Measurements from ENCODE around the gene HIGD1A. TPM values are rescaled to one million over a fixed set of nuclear protein-coding genes. Genes with fewer than 3 reads are reported as not detected.

The HIGD1A gene
- total RNA-seq, 1 experiment from 2014 or later: 154 TPM

DNA sequence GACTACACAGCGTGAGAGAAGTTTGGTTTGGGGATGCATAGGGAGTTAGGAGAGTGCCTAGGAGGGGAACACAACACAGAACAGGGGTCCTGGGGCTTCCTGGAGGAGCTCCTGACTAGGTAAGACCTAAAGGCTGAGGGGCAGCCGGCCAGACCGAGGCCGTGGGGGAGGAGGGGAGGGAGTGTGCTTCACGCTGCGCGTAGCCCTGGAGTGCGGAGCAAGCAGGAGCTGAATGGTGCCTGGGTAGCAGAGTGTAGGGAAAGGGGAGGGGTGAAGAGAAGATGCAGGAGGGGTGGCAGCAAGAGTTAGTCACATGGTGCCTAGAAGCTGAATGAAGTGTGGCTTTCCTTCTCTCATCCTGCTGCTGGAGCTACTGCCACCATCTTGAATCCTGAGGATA is 69.3 kb downstream of the HIGD1A start:
- H3K9ac ChIP-seq (ENCODE audit: low read length): no peak overlapping the region
- POLR2A ChIA-PET (ENCODE audit: unreplicated experiment): no interaction called here
- no peak overlapping the region for H2AFZ ChIP-seq (ENCODE audit: low read length)
- BruUV-seq (replicated peaks): no TSS peak
- no peak overlapping the region for H3K4me2 ChIP-seq (ENCODE audit: low read length)
- H3K9me2 ChIP-seq (replicated peaks; ENCODE audit: low read length): no peaks in the 10 kb centered on the region
- H3K36me3 ChIP-seq (ENCODE audit: low read depth, low read length): no peaks in the 10 kb centered on the region
- CTCF ChIA-PET: no interaction called here
- no peaks in the 10 kb centered on the region for H3F3A ChIP-seq (ENCODE audit: low read length, unreplicated experiment)
- H3K79me2 ChIP-seq (ENCODE audit: low read length): no peaks in the 10 kb centered on the region
- intact Hi-C loops (cut with micrococcal nuclease): no loop called here
- DNase-seq (no peak), ATAC-seq (no peak)
- no peaks in the 10 kb centered on the region for H3K9me3 ChIP-seq (ENCODE audit: low read length)
- no peaks in the 10 kb centered on the region for H4K20me1 ChIP-seq (ENCODE audit: low read length)
- H3K4me1 ChIP-seq (ENCODE audit: insufficient read depth, low read length): no peaks in the 10 kb centered on the region
- H3K27ac ChIP-seq (ENCODE audit: low read length): no peak overlapping the region
- H3K4me3 ChIP-seq (ENCODE audit: low read length): no peak overlapping the region
- H3K27me3 ChIP-seq (ENCODE audit: low read length): no peaks in the 10 kb centered on the region
- TF ChIP-seq EZH2phosphoT487 (IDR thresholded peaks at IDR 0.05; ENCODE audit: borderline replicate concordance, low read length) (no peak), EZH2 (IDR thresholded peaks at IDR 0.05; ENCODE audit: low read length, unreplicated experiment) (no peak)
- TF ChIP-seq, protein P1, sequence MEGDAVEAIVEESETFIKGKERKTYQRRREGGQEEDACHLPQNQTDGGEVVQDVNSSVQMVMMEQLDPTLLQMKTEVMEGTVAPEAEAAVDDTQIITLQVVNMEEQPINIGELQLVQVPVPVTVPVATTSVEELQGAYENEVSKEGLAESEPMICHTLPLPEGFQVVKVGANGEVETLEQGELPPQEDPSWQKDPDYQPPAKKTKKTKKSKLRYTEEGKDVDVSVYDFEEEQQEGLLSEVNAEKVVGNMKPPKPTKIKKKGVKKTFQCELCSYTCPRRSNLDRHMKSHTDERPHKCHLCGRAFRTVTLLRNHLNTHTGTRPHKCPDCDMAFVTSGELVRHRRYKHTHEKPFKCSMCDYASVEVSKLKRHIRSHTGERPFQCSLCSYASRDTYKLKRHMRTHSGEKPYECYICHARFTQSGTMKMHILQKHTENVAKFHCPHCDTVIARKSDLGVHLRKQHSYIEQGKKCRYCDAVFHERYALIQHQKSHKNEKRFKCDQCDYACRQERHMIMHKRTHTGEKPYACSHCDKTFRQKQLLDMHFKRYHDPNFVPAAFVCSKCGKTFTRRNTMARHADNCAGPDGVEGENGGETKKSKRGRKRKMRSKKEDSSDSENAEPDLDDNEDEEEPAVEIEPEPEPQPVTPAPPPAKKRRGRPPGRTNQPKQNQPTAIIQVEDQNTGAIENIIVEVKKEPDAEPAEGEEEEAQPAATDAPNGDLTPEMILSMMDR (conservative IDR thresholded peaks at IDR 0.05; ENCODE audit: low read depth, low read length): no peak

DNA sequence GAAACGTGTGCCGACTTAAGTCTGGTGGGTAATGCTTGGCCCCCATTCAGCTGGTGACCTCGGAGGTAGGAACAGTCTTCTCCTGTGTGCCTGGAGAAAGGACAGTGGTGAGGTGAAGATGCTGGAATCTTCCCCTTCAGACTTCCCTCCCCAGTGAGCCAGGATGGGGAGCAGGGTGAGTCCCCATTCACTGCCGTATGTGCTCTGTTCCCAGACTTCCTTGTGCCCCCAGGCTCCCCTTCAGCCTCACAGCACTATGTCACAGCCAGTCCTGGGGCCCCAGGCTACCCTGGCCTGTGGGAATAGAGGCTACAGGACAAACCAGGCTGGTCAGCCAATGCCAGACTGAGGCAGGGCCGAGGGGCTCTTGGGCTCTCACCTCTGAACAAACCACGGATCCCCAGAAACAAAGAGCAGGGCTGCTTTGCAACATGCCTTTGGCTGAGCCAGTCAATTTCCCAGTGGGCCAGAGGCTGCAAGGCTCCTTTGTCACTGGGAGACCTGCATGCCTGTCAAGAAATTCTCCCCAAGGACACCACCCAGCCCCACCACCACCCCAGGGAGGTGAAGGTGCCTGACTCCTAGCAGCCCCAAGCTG is 69.9 kb downstream of the HIGD1A start:
- Histone ChIP-seq H3K79me2 (ENCODE audit: low read length) (no peaks in the 10 kb centered on the region), H3K27me3 (ENCODE audit: low read length) (no peaks in the 10 kb centered on the region), H3F3A (ENCODE audit: low read length, unreplicated experiment) (no peaks in the 10 kb centered on the region), H3K9me3 (ENCODE audit: low read length) (no peaks in the 10 kb centered on the region), H4K20me1 (ENCODE audit: low read length) (no peaks in the 10 kb centered on the region), H3K9ac (ENCODE audit: low read length) (no peak overlapping the region), H3K4me2 (ENCODE audit: low read length) (no peak overlapping the region), H3K9me2 (replicated peaks; ENCODE audit: low read length) (no peaks in the 10 kb centered on the region), H3K27ac (ENCODE audit: low read length) (no peak overlapping the region), H2AFZ (ENCODE audit: low read length) (no peak overlapping the region), H3K4me1 (ENCODE audit: insufficient read depth, low read length) (no peaks in the 10 kb centered on the region), H3K4me3 (ENCODE audit: low read length) (no peak overlapping the region), H3K36me3 (ENCODE audit: low read depth, low read length) (no peaks in the 10 kb centered on the region)
- ATAC-seq (no peak), DNase-seq (no peak)
- BruUV-seq (replicated peaks): no TSS peak
- intact Hi-C loops (cut with micrococcal nuclease): no loop called here
- TF ChIP-seq, protein P1 (conservative IDR thresholded peaks at IDR 0.05; ENCODE audit: low read depth, low read length): no peak
- TF ChIP-seq EZH2 (IDR thresholded peaks at IDR 0.05; ENCODE audit: low read length, unreplicated experiment) (no peak), EZH2phosphoT487 (IDR thresholded peaks at IDR 0.05; ENCODE audit: borderline replicate concordance, low read length) (no peak)
- POLR2A ChIA-PET (ENCODE audit: unreplicated experiment): no interaction called here
- CTCF ChIA-PET: no interaction called here

DNA sequence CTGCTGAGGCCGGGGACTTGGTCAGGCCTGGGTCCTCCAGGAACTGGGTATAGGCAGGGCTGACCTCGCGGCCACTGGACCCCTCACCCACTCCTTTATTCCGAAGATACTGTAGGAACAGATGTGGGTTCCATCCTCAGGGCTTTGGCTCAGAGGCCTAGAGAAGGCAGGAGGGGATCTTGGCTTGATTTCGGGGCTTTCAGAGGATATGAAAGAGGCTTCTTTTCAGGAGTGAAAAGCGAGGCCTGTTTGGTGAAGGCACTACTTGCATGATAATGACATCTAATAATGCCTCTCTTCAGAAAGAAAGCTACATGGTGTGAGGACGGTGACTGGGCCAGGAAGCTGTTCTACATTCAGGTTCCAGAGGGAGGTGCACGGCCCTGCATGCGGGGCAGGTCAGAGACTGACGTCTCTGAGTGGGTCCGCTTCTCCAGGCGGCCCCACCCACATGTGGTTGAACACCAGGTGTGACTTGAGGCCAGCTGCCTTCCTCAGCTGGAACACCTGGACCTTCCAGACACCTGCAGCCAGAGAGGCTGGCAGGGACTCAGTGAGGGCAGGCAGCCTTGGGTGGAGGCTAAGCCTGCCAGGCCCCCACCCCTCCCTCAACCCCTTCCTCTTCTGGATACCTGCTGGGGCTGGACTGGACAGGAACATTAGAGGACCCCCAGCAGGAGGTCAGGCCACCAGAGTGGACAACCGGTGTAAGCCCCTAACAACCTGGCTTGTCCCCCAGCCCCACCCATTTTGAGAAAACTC is 70.6 kb downstream of the HIGD1A start:
- no peaks in the 10 kb centered on the region for H3K79me2 ChIP-seq (ENCODE audit: low read length)
- no peaks in the 10 kb centered on the region for H3K9me3 ChIP-seq (ENCODE audit: low read length)
- POLR2A ChIA-PET (ENCODE audit: unreplicated experiment): no interaction called here
- H3F3A ChIP-seq (ENCODE audit: low read length, unreplicated experiment): no peaks in the 10 kb centered on the region
- H3K4me1 ChIP-seq (ENCODE audit: insufficient read depth, low read length): no peaks in the 10 kb centered on the region
- H3K27me3 ChIP-seq (ENCODE audit: low read length): no peaks in the 10 kb centered on the region
- ATAC-seq: no peak
- no peaks in the 10 kb centered on the region for H4K20me1 ChIP-seq (ENCODE audit: low read length)
- no peak overlapping the region for H3K27ac ChIP-seq (ENCODE audit: low read length)
- no peak overlapping the region for H2AFZ ChIP-seq (ENCODE audit: low read length)
- no peak overlapping the region for H3K4me3 ChIP-seq (ENCODE audit: low read length)
- H3K9ac ChIP-seq (ENCODE audit: low read length): no peak overlapping the region
- no TSS peak for BruUV-seq (replicated peaks)
- CTCF ChIA-PET: no interaction called here
- no peak for TF ChIP-seq EZH2 (IDR thresholded peaks at IDR 0.05; ENCODE audit: low read length, unreplicated experiment)
- no peak for TF ChIP-seq EZH2phosphoT487 (IDR thresholded peaks at IDR 0.05; ENCODE audit: borderline replicate concordance, low read length)
- TF ChIP-seq, protein P1 (conservative IDR thresholded peaks at IDR 0.05; ENCODE audit: low read depth, low read length): no peak
- no peak for DNase-seq
- no peaks in the 10 kb centered on the region for H3K36me3 ChIP-seq (ENCODE audit: low read depth, low read length)
- no peaks in the 10 kb centered on the region for H3K9me2 ChIP-seq (replicated peaks; ENCODE audit: low read length)
- intact Hi-C loops (cut with micrococcal nuclease): no loop called here
- no peak overlapping the region for H3K4me2 ChIP-seq (ENCODE audit: low read length)

Data from PC-3 (cell line).